GM19397 (cell line): ENCODE measurements around the gene SERPINE3.

Source experiments
- ATAC-seq: cut with Tn5 transposase; IDR thresholded peaks from one replicate; pipeline ENCODE4 v1.9.1; 2021; ENCODE audit warnings: mild to moderate bottlenecking, moderate library complexity; ENCODE audit not compliant: unreplicated experiment

SERPINE3 gene

DNA sequence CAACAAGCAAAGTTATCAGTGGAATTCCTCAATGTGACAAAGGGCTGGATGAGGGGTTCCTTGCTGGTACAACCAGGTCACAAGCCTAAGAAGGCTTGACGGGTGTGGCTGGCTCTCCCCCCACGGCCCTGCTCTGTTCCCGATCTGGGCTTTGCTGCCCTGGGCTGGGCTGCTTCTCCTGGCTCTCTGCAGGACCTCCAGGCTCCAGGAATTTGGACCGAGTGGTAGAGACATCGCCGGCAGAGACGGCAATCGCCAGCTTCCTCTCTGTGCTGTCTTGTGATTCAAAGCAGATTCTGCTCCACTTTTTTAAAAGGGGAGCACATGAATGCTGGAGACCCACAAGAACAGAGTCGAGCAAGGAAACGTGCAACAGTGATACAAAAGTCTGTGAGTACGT is at the start of gene SERPINE3:
TSS of gene SERPINE3 (plus strand) at position 338 of the 400 bp plus-strand sequence. CDS start 1,401 bp downstream, outside the sequence.
- ATAC-seq = no peak

DNA sequence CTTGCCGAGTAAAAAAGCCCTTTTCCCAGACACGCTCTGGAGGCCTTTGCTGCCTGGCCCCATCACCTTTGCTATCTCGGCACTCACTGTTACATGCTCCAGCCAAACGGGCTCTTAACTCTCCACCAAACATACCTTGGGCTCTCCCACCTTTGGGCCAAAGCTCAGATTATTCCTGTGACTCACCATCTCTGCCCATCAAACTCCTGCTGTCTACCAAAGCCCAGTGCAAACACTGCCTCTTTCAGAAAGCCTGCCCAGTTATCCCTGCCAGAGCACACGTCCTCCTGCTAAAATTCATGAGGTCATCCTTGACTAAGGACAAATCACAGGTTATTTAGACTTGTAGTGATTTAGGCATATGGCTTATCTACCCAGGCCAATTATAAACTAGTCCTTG is 48.1 kb upstream of the SERPINE3 start:
- no peak for ATAC-seq

DNA sequence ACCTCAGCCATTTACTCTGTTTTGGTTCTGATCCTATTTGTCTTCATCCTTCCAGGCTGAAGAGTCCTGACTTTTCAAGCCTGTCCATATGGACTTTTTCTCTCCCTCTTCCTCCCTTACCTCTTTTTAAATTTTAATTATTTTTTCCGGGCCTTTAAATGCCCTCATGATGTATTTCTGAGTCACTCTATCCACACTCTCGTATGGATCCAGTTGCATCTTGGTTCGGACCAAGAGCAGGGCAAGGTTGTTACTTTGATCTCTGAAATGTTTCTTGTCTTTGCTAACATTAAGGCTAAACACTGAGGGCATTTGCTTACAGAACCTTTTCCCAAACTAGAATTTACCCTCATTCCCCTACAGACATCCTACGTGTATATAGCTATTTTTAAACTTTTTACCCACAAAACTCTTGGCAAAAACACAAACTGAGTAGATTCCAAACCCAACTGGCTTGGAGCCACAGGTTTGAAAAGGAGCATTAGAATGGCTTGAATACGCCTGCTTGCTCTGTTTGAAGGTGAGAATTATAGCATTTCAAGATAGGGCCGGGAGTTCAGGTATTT is 47.4 kb upstream of the SERPINE3 start:
- ATAC-seq = no peak

DNA sequence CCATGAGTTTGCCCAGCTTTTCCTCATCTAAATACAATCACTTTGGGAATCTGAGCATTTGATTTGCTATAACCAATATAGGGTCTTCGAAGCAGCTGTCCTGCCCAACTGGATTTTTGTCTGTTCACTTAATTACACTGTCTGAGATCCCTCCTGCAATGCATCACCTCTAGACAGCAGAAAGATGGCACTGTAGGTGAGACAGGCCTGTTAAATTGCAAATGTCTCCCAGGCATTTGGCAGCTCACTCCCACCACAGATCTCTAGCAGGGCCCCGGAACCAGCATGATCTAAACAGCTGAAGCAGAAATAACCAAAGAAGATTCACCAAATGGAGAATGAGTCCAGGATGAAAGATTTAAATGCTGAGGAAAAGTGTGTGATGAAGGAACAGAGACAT is 41.9 kb upstream of the SERPINE3 start:
- no peak for ATAC-seq

DNA sequence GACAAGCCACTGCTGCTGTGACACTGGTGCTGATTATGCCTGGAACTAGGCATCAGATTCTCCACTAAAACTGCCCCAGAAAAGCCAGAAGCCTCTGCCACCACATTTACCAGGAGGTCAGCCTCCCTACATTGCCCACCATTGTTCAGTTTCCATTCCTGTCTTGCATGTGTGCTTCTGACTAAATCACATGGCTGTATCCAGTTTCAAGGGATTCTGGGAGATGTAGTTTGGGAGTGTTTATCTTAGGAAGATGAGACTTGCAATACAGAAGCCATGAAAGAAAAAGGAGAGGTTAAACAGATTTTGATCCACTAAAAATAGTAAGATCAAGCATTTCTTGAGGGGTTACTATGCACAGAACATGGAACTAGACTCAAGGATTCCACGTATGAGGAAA is 40.7 kb upstream of the SERPINE3 start:
- ATAC-seq = no peak

DNA sequence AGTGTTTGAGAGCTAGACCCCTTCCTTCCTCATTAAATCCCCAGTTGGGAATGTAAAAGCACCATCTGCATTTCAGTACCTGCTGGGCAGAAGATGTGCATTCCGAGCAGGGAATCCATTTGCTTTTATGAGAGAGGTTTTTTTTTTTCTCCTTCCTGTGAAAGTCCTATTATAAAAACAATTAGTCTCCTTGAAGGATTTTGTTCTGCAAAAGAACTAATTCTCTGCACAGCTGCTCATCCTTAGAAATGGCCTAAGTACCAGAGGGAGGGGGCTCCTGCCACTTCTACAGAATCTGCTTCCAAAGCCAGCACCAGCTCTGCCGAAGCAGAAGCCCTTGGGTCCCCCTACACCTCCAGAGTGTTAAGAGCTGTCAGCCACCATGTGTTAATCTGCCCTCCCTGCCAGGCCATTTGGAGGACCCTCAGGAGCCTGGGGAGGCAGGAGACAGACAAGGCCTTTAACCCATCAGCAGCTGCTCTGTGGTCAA is 36.4 kb upstream of the SERPINE3 start:
- no peak for ATAC-seq

DNA sequence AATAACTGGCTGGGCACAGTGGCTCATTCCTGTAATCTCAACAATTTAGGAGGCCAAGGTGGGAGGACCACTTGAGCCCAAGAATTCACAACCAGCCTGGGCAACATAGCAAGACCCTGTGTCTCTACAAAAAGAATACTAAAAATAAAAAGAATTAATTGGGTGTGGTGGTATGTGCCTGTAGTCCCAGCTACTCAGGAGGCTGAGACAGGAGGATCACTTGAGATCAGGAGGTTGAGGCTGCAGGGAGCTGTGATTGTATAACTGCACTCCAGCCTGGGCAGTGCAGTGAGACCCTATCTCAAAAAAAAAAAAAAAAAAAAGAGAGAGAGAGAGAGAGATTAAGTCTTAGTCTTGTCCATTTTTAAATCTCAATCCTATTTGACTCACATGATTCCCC is 35.6 kb upstream of the SERPINE3 start:
- no peak for ATAC-seq

DNA sequence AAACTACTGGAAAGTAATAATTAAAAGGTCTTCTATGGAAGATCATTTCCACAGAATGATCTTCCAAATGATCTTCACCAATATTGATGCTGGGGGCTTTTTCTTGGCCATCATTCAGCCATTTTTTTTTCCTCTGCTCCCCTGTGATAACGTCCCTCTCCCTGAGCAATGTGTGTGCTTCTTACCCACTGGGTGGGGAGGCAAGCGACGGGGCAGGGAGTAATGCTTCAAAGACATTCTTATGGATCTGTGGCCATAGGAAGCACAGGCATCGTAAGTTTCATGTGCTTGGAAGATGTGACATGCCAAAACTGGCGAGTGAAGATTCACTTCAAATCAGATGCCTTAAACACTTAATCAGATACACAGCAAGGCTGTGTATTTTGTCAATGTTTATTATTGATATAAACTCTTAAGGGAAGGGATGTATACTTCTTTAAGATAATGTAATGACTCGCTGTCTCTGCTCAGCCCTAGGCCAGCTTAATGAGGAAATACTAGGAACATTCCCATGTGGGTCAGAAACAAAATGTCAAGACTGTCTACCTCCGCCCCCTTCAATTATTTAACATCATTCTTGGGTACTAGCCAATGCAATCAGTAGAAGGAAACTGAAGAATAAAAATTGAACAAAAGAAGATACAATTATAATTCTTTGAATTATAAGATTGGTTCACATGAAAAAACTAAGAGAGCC is 34.1 kb upstream of the SERPINE3 start:
- no peak for ATAC-seq

DNA sequence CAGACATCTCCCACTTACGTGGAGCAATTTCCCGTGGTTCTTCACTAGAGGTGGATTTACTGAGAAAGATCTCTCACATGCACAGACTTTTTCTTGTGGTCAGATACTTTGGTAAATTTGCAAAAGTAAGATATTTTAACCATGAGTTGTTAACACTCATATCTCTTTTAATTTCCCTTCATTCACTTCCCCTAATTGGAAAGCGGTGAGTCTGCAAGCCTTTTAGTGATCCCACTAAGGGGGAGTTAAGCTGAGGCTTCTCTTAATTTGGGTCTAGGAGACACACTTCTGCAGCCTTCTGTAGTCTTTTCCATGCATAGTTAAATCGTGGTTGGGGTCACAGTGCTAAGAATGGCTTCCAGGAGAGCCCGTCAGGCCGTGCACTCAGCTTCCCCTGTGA is 30.7 kb upstream of the SERPINE3 start:
- ATAC-seq = no peak

DNA sequence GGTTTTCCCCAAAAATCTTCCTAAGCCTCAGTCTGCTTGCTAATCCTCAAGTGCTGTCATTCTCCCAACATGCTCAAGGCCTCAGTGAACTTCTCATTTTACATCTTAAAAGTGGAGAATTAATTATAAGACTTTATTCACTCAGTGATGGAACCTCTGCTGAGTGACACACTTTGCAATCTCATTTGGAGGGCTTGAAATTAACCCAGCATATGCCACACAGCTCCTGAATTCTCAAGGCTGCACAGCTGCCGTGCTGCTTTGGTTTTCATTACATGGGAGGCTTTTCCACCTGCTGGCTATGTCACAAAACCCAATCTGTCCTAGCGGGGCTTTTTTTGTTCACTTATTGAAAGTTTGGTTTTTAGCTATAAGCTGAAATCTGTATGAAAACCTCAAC is 28.3 kb upstream of the SERPINE3 start:
- ATAC-seq = no peak

DNA sequence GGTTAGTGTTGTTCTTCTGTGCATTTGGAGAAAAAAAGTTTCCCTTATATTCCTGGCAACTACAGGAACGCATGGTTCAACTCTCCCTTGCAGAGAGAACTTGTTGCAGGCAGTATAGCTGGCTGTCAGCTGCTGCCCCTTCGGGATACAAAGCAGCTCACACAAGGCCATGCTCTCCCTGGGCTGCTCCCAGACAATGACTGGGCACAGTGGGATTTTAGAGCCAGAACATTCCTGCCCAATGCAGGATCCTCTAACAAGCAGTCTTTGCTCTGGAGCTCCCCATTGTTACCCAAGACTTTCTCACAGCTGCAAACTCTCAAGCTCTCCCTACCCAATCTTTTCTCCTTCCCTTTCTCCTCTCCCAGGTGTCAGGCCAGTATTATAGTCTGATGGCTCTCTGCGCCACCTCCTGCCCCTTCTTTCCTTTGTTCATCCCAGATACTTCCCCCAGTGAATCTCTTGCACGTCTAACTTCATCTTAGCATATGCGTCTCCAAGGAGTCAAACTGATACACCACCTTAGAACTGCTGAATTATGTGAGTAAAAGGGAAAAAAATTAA is 27.5 kb upstream of the SERPINE3 start:
- ATAC-seq = no peak

DNA sequence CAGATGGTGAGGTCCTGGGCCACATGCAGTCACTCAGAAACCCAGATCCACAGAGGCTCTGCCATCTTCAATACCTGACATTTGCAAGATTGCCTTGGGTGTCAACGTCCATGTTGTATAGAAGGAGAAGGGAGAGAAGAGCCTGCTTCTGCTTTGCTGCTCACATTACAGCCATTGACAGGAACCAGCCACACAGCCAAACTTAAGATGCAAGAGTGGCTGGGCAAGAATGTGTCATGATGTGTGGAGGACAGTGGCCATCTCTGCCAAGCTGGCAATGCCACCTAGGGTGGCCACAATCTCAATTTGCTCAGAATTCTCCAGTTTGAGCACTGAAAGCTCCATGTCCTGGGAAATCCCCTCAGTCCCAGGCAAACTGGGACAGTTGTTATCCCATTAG is 25.9 kb upstream of the SERPINE3 start:
- ATAC-seq = no peak

DNA sequence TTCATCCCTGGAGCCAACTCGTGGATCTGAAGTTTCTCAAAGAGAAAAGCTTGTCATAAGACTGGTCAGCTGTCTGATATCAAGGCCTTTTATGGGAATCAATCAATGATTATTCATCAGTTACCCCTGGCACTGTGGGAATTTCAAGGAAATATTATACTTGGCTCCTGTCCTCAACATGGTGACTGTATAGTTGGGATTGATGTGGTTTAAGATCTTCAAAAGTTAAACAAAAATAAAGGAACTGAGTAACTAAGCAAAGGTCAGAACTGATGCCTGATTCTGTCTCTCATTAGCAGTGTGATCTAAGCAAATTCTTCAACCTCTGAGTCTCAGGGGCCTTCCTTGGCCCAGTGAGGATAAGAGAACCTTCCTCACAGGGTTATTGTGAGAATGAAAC is 22.2 kb upstream of the SERPINE3 start:
- ATAC-seq = no peak

DNA sequence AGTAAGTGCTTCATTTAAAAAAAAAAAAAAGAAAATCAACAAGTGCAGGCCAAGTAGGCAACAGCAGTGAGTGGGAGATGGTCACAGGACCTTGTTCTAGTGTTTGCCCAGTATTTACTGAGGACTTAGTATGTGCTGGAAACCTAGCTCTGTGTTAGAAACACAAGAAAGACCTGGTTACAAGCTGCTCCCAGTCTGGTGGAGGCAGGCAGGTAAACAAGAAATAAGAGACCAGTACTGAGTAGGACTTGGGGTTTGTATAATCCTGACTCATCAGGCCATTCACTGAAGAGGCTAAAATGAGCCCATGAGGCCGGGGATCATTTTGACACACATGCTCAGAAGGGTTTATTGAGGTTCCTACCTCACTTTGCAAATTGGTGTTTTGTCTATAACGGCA is 21.5 kb upstream of the SERPINE3 start:
- ATAC-seq = no peak

DNA sequence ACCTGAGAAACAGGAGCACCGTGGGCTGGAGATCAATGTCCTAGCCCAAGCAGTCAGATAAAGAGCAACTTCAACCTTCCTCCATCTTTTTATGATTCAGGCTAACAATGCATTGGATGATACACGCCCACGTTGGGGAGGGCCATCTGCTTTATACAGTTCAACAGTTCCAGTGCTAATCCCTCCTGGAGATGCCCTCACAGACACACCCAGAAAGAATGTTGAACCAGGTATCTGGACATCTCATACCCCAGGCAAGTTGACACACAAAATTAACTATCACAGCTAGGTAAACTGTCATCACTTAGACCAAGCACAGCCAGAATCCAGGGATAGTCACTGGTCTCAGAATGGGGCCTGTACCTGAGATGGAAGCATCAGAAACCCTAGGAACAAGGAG is 20.6 kb upstream of the SERPINE3 start:
- no peak for ATAC-seq

DNA sequence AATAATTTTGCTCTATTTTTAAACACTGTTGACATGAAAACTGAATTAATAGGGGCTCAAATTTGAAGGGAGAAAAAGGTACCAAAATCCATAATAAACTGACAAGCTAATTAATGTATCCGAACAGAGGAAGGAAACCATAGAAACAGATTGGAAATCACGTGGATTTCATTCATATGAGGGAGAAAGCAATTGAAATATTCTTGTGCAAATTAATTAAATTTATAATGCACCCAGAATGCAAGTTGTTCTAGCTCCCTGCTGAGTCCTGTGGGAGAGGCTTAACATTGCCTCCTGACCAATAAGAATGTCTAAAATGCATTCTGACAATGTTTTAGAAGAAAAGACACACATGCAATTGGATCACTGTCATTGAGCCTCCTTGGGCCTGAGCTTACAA is 17.7 kb upstream of the SERPINE3 start:
- no peak for ATAC-seq

DNA sequence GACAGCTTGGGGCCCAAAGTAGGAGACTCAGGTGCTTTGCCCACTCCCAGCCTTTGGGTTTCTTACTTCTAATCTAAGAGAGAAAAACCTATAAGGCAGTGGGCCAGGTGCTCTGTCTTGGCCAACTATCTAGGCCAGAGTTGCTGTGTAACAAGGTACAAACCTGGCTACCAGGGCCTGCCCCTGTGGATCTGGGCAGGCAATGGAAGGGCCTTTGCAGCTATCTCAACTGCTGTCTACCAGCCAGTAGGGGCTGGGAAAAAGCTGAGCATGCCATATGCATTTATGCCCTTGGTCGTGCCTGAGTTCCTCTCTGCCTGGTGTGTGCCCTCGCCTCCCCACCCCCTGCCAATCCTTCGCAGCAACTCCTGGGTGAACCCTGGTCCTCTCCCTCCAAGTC is 16.7 kb upstream of the SERPINE3 start:
- ATAC-seq = no peak

DNA sequence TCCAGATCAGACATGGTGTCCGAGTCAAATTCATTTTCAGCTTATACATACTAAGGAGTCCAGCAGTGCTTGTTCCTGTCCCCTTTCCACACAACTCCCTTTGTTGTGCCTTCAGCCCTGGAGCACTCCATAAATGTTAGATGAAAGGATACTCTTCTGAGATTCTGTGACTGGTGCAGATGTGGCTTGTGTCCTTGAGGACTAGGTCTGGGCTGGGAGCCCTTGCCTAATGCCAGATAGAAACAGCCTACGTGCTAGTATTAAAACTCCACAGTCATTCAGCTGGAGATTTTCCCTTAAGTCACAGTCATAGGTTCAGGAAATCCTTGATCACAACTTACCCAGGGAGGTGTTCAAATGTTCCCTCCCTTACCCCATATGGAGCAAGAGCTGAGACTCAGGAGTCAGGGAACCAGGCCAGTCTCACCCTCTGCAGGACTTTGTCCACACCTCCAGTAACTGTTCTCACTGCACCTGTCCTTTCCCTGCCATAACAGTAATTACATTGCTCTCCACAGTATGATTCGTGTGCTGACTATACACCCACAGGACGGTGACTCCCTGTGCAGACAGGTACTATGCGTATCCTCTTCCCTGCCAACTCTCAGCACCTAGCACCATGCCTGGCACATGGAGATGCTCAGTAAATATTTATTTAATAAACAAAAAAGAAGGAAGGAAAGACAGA is 15.5 kb upstream of the SERPINE3 start:
- no peak for ATAC-seq

DNA sequence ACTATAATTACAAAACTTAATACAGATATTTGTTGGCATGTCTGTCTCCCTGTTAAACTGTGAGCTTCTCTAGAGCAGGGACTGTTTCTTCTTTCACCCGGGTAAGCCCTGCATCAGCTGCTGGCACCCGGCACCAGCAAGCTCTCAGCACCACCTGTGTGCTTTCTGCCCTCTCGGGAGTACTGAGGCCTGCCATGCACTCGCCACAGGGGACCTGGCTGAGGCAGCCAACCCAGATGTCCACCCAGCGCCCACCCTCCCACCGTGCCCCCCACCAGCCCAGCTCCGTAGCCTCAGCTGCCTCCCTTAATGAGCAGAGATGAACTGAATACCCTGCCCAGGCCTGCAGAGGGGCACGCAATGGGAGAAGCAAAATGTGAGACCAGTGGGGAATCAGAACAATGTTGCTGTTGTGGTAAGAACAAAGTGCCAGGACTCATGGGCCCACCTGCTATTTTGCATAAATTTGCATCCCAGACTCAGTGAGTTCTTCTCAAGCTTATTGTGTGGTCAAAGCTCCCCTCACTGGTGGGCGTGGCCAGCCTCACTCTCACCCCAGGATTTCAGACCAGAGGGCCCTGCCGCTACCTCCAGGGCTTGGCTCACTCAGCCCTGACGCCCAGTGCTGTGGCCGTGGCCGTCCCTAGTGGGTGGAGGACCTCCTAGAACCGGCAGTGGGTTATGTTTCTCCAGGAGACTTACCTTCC is 14.6 kb upstream of the SERPINE3 start:
- peak; percentile 63 for ATAC-seq

DNA sequence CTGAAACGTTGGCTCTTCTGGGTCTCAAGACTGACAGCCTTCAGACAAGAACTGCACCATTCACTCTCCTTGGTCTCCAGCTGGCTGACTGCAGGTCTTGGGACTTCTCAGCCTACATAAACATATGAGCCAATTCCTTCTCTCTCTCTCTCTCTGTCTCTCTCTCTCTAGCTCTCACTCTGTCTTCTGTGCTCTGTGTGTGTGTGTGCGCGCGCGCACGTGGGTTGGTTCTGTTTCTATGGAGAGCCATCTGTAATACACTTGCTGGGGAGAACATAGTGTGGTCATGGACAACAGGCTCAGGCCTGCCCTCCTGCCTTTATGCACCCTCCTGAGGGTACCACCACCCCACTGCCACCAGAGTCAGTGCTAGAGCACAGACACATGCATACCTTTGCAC is 13.7 kb upstream of the SERPINE3 start:
- ATAC-seq = no peak

DNA sequence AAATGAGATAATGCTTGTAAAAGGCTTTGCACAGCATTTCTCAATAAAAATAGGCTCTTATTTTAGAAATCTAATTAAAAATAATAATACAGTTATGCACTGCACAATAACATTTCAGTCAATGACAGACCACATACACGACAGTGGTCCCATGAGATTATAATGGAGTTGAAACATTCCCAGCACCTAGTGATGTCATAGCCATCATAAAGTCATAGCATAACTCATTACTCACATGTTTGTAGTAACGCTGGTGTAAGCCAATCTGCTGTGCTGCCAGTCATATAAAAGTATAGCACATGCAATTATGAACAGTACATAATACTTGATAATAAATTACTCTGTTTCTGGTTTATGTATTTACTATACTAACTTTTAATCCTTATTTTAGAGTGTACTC is 12.7 kb upstream of the SERPINE3 start:
- ATAC-seq = no peak
